Suprapubic skin (tissue), 3 donors: ENCODE results near the gene TAOK1.

ENCODE experiments used
- CTCF ChIP-seq, 2 donors: fragments of 200-600 bp in 1 of 2; fragments of 450-650 bp in 1 of 2; sonication (generic) in 1 of 2; IDR thresholded peaks; one replicate each; pipeline ENCODE4 v1.5.1; 2016 to 2019; ENCODE audit warnings: antibody characterized with exemption in 2 of 2, mild to moderate bottlenecking in 1 of 2, moderate library complexity in 1 of 2
- POLR2AphosphoS5 ChIP-seq, 3 donors: sonication (generic); formaldehyde crosslinking; IDR thresholded peaks; one replicate each; pipeline ENCODE4 v1.6.1; 2017; ENCODE audit warnings: antibody characterized with exemption in 3 of 3

GRCh38 chr17:29546830-29547229 lies 156.7 kb downstream of the TAOK1 start:
- TF ChIP-seq POLR2AphosphoS5 (IDR thresholded peaks at IDR 0.05) (no peak), CTCF (IDR thresholded peaks at IDR 0.05) (no peak)
